PC-3 (cell line): ENCODE measurements around the gene NLRP12. TPM values are rescaled to one million over a fixed set of nuclear protein-coding genes. Genes with fewer than 3 reads are reported as not detected.
A peak's percentile ranks its signal among the peaks of the same experiment; 100 is the strongest.

Experiments
- ATAC-seq: fragments of 200-7000 bp; cut with Tn5 transposase; 2 replicates; pipeline ENCODE4 v1.9.1; 2020; ENCODE audit warnings: mild to moderate bottlenecking, moderate library complexity
- Bru-seq: library from RNA; stranded (reverse); fragments of 400-500 nt; gene quantifications from one replicate; lab custom pipeline; 2021; lab: Mats Ljungman, UMichigan
- BruChase-seq, 2 experiments: library from RNA; stranded (reverse); fragments of 400-500 nt; gene quantifications; one replicate each; lab custom pipeline; 2021; lab: Mats Ljungman, UMichigan
- BruUV-seq: library from RNA; stranded (reverse); fragments of 400-500 nt; replicated peaks from 2 replicates; lab custom pipeline; 2021; lab: Mats Ljungman, UMichigan
- CTCF ChIA-PET: fragments of 300-600 bp; sonication (Branson Sonifier 250); formaldehyde crosslinking; loops from one replicate; lab custom pipeline; 2022; ENCODE audit warnings: antibody characterized with exemption; lab: Charles Lee
- POLR2A ChIA-PET: fragments of 300-600 bp; sonication (Branson Sonifier 250); formaldehyde crosslinking; loops from one replicate; lab custom pipeline; 2022; ENCODE audit warnings: antibody characterized with exemption; ENCODE audit not compliant: unreplicated experiment; lab: Charles Lee
- DNase-seq: peaks from one replicate; pipeline ENCODE4 v3.0.0-alpha.2; 2015
- H2AFZ ChIP-seq: fragments of 300-600 bp; sonication (generic); 2 replicates; pipeline ENCODE4 v1.6.0; 2016; ENCODE audit warnings: antibody characterized with exemption, low read length
- H3F3A ChIP-seq: fragments of 300-600 bp; sonication (generic); one replicate; pipeline ENCODE4 v1.6.0; 2017; ENCODE audit warnings: antibody characterized with exemption, low read length, control low read depth, mild to moderate bottlenecking; ENCODE audit not compliant: unreplicated experiment
- H3K27ac ChIP-seq: fragments of 300-600 bp; sonication (generic); 2 replicates; pipeline ENCODE4 v1.5.1; 2016; ENCODE audit warnings: mild to moderate bottlenecking, low read length
- H3K27me3 ChIP-seq: fragments of 300-600 bp; sonication (generic); 2 replicates; pipeline ENCODE4 v1.6.1; 2016; ENCODE audit warnings: low read length, mixed read lengths
- H3K36me3 ChIP-seq: fragments of 300-600 bp; sonication (generic); 2 replicates; pipeline ENCODE4 v1.6.1; 2016; ENCODE audit warnings: low read depth, mixed run types, low read length, mixed read lengths
- H3K4me1 ChIP-seq: fragments of 300-600 bp; sonication (generic); 2 replicates; pipeline ENCODE4 v1.5.1; 2016; ENCODE audit warnings: low read length; ENCODE audit not compliant: insufficient read depth
- H3K4me2 ChIP-seq: fragments of 300-600 bp; sonication (generic); 2 replicates; pipeline ENCODE4 v1.6.0; 2016; ENCODE audit warnings: low read length
- H3K4me3 ChIP-seq: fragments of 300-600 bp; sonication (generic); 2 replicates; pipeline ENCODE4 v1.5.1; 2016; ENCODE audit warnings: mild to moderate bottlenecking, low read length, mixed read lengths
- H3K79me2 ChIP-seq: fragments of 300-600 bp; sonication (generic); 2 replicates; pipeline ENCODE4 v1.6.1; 2017; ENCODE audit warnings: low read length, mixed read lengths
- H3K9ac ChIP-seq: fragments of 300-600 bp; sonication (generic); 2 replicates; pipeline ENCODE4 v1.6.0; 2016; ENCODE audit warnings: mild to moderate bottlenecking, low read length
- H3K9me2 ChIP-seq: fragments of 300-600 bp; sonication (generic); replicated peaks from 2 replicates; pipeline ENCODE4 v1.6.1; 2016; ENCODE audit warnings: mixed run types, low read length, mixed read lengths
- H3K9me3 ChIP-seq: fragments of 300-600 bp; sonication (generic); 2 replicates; pipeline ENCODE4 v1.6.1; 2016; ENCODE audit warnings: low read length, mixed read lengths
- H4K20me1 ChIP-seq: fragments of 300-600 bp; sonication (generic); 2 replicates; pipeline ENCODE4 v1.6.1; 2016; ENCODE audit warnings: low read length, mixed read lengths
- CTCF ChIP-seq: fragments of 300-600 bp; sonication (generic); conservative IDR thresholded peaks from 2 replicates; pipeline ENCODE4 v1.5.1; 2017; ENCODE audit warnings: antibody characterized with exemption, low read depth, mild to moderate bottlenecking, low read length
- EZH2 ChIP-seq: fragments of 300-600 bp; sonication (generic); IDR thresholded peaks from one replicate; pipeline ENCODE4 v1.6.1; 2017; ENCODE audit warnings: antibody characterized with exemption, mild to moderate bottlenecking, low read length; ENCODE audit not compliant: unreplicated experiment
- EZH2phosphoT487 ChIP-seq: fragments of 300-600 bp; sonication (generic); IDR thresholded peaks from 2 replicates; pipeline ENCODE4 v1.6.1; 2018; ENCODE audit warnings: mild to moderate bottlenecking, antibody characterized with exemption, low read length, borderline replicate concordance
- intact Hi-C: fragments of 100-400 bp; cut with micrococcal nuclease; formaldehyde crosslinking; loops from 2 replicates; pipeline ENCODE4 v1.9.0; 2023
- long read RNA-seq: library from polyadenylated mRNA; unstranded; transcript quantifications from one replicate; pipeline ENCODE4 v2.0.0, GENCODE V29; 2021; ENCODE audit not compliant: unreplicated experiment
- total RNA-seq: library from RNA; depleted of rRNA; stranded (reverse); fragments of >200 nt; gene quantifications from 2 replicates; pipeline ENCODE4 v1.2.3, GENCODE V29; 2014; rRNA removed

The NLRP12 gene
- 0.12 TPM in 1 of 2 replicates, not detected in the other for total RNA-seq
- not detected for Bru-seq, nascent RNA
- percentile 10 among the genes with signal in this experiment for BruChase-seq, experiment 1, labeled RNA remaining after a 6-hour chase
- BruChase-seq, experiment 2, labeled RNA remaining after a 2-hour chase = percentile 7 among the genes with signal in this experiment
- long read RNA-seq = 0 reads

- Histone ChIP-seq H3K27me3 (no peaks in the 10 kb centered on the region), H3K9me3 (no peaks in the 10 kb centered on the region), H4K20me1 (no peaks in the 10 kb centered on the region), H3F3A (no peaks in the 10 kb centered on the region), H2AFZ (no peak within 1 kb of the TSS), H3K4me3 (no peak within 1 kb of the TSS), H3K79me2 (no peaks in the 10 kb centered on the region), H3K9me2 (no peaks in the 10 kb centered on the region), H3K4me1 (no peaks in the 10 kb centered on the region), H3K9ac (no peak within 1 kb of the TSS), H3K27ac (no peak within 1 kb of the TSS), H3K36me3 (no peaks in the 10 kb centered on the region), H3K4me2 (no peak within 1 kb of the TSS)
- no peak for DNase-seq
- ChIA-PET CTCF (no interaction called here), POLR2A (no interaction called here)
- intact Hi-C loops = no loop called here
- BruUV-seq = no TSS peak
- ATAC-seq = no peak
- TF ChIP-seq CTCF = no peak
- TF ChIP-seq EZH2 = no peak
- no peak for TF ChIP-seq EZH2phosphoT487
Observed at GRCh38 chr19:53824134-53824611, at the start of gene NLRP12. NLRP12 (minus strand) TSS chr19:53824314; CDS start chr19:53824174, 140 bp downstream.

- DNase-seq (no peak), ATAC-seq (no peak)
- peaks cover 50% of the 10 kb centered on the region for H3K79me2 ChIP-seq
- no peak overlapping the region for H3K27ac ChIP-seq
- no peaks in the 10 kb centered on the region for H3F3A ChIP-seq
- BruUV-seq = no TSS peak
- no peak overlapping the region for H3K9ac ChIP-seq
- CTCF ChIA-PET = no interaction called here
- TF ChIP-seq EZH2phosphoT487 = no peak
- TF ChIP-seq CTCF = no peak
- no peak for TF ChIP-seq EZH2
- H3K4me1 ChIP-seq = no peaks in the 10 kb centered on the region
- no peaks in the 10 kb centered on the region for H3K9me3 ChIP-seq
- no peak overlapping the region for H2AFZ ChIP-seq
- no peak overlapping the region for H3K4me3 ChIP-seq
- H4K20me1 ChIP-seq = peaks cover 24% of the 10 kb centered on the region; the same call in 1 of the 2 replicates
- H3K9me2 ChIP-seq = no peaks in the 10 kb centered on the region
- no peaks in the 10 kb centered on the region for H3K27me3 ChIP-seq
- H3K4me2 ChIP-seq = no peak overlapping the region
- POLR2A ChIA-PET = interaction anchor here (0.6 kb wide), 1 partner anchor 108 kb away, joined by 4 read pairs; no protein-coding TSS in a partner anchor
- intact Hi-C loops = no loop called here
- peaks cover 25% of the 10 kb centered on the region for H3K36me3 ChIP-seq
Observed at GRCh38 chr19:53872762-53873161, 48.6 kb upstream of the NLRP12 start.

GRCh38 chr19:53871454-53871853, 47.3 kb upstream of the NLRP12 start:
- Histone ChIP-seq H3K79me2 (peaks cover 50% of the 10 kb centered on the region), H3K4me1 (peaks cover 9% of the 10 kb centered on the region), H3K9ac (no peak overlapping the region), H3K9me3 (no peaks in the 10 kb centered on the region), H4K20me1 (peaks cover 24% of the 10 kb centered on the region; the same call in 1 of the 2 replicates), H3K27ac (no peak overlapping the region), H2AFZ (no peak overlapping the region), H3K27me3 (no peaks in the 10 kb centered on the region), H3K4me3 (no peak overlapping the region), H3F3A (no peaks in the 10 kb centered on the region), H3K9me2 (no peaks in the 10 kb centered on the region), H3K36me3 (peaks cover 25% of the 10 kb centered on the region), H3K4me2 (no peak overlapping the region)
- TF ChIP-seq CTCF (no peak), EZH2phosphoT487 (no peak), EZH2 (no peak)
- POLR2A ChIA-PET = interaction anchor here (0.6 kb wide), 1 partner anchor 19 kb away, joined by 3 read pairs; no protein-coding TSS in a partner anchor
- intact Hi-C loops = no loop called here
- DNase-seq (no peak), ATAC-seq (no peak)
- CTCF ChIA-PET = no interaction called here
- BruUV-seq = no TSS peak
